ENCODE data around the gene AQP3. TPM values are rescaled to one million over a fixed set of nuclear protein-coding genes. Genes with fewer than 3 reads are reported as not detected.
"Not testable (repeated sequence)": the region's sequence is repeated elsewhere in the genome, so short reads cannot be mapped to it uniquely, and the experiment has no call there.

Gene AQP3
- polyA plus RNA-seq, 1 experiment, result 0.47 TPM

DNA sequence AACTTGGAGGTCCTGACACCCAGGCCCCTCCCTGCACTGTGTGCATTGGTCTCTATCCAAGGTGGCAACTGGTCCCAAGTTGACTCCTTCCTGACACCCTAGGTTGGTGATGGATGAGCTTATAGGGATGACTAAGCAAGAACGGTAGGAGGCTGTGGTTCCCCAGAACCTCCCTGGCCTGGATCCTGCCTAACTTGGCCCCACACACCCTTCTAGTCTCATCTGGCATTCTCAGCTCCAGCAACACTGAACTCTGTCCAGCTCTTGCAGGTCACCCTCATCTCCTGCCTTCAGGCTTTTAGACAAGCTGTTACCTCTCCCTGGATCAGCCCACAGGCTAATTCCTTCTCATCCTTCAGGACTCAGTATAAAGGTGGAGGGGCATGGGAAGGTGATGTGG is 16.5 kb downstream of the AQP3 start:
- Histone ChIP-seq H3K27me3 (ENCODE audit: control insufficient read depth, insufficient read depth, low read length) (peaks cover 3% of the 10 kb centered on the region), H3K36me3 (ENCODE audit: control insufficient read depth, insufficient read depth, low read length) (no peaks in the 10 kb centered on the region), H3K4me3 (ENCODE audit: low read depth, low read length) (no peak overlapping the region)
- no peak for DNase-seq (ENCODE audit: low read depth)
- TF ChIP-seq CTCF (IDR thresholded peaks at IDR 0.05; ENCODE audit: insufficient read depth, low read depth, low read length), result no peak
- ChIA-PET CTCF (interaction anchor here (1.1 to 5.1 kb wide), 3 partner anchors 15 to 36 kb away, joined by 3 to 22 read pairs (median 4); no protein-coding TSS in a partner anchor), POLR2A (no interaction called here)

DNA sequence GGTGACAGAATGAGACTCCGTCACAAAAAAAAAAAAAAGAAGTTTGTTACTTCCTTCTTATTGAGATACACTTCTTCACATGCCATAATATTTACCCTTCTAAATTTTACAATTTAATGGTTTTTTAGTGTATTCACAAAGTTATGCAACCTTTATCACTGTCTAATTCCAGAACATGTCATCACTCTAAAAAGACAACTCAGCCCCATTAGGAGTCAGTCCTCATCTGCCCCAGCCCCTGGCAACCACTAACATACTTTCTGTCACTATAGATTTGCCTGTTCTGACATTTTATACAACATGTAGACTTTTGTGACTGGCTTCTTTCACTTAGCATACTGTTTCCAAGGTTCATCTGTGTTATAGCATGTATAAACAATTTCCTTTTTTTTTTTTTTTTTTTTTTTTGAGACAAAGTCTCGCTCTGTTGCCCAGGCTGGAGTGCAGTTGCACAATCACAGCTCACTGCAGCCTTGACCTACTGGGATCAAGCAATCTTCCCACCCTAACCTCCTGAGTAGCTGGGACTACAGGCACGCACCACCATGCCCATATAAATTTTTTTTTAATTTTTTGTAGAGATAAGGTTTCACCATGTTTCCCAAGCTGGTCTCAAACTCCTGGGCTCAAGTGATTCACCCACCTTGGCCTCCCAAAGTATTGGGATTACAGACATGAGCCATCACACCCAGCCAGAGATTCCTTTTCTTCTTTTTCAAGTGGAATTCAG is 18.0 kb downstream of the AQP3 start:
- CTCF ChIA-PET, result interaction anchor here (0.7 to 5.1 kb wide), 3 partner anchors 9 to 37 kb away, joined by 3 to 22 read pairs (median 3); no protein-coding TSS in a partner anchor
- DNase-seq (ENCODE audit: low read depth), result no peak

GRCh38 chr9:33426843-33427293 is 20.5 kb downstream of the AQP3 start:
- DNase-seq (ENCODE audit: low read depth), result no peak
- no peak for TF ChIP-seq CTCF (IDR thresholded peaks at IDR 0.05; ENCODE audit: insufficient read depth, low read depth, low read length)
- no peaks in the 10 kb centered on the region for H3K36me3 ChIP-seq (ENCODE audit: control insufficient read depth, insufficient read depth, low read length)
- ChIA-PET POLR2A (no interaction called here), CTCF (interaction anchor here (1.2 kb wide), 1 partner anchor 12 kb away, joined by 4 read pairs; no protein-coding TSS in a partner anchor)
- H3K27me3 ChIP-seq (ENCODE audit: control insufficient read depth, insufficient read depth, low read length), result no peaks in the 10 kb centered on the region
- no peak overlapping the region for H3K4me3 ChIP-seq (ENCODE audit: low read depth, low read length)

More for the DNA sequence above, 18.0 kb downstream of the AQP3 start:
- no peak overlapping the region for H3K4me3 ChIP-seq (ENCODE audit: low read depth, low read length)
- POLR2A ChIA-PET, result interaction anchor here (0.6 kb wide), 1 partner anchor 31 kb away, joined by 4 read pairs; no protein-coding TSS in a partner anchor
- no peaks in the 10 kb centered on the region for H3K36me3 ChIP-seq (ENCODE audit: control insufficient read depth, insufficient read depth, low read length)
- H3K27me3 ChIP-seq (ENCODE audit: control insufficient read depth, insufficient read depth, low read length), result peaks cover 2% of the 10 kb centered on the region
- TF ChIP-seq CTCF (IDR thresholded peaks at IDR 0.05; ENCODE audit: insufficient read depth, low read depth, low read length), result no peak

DNA sequence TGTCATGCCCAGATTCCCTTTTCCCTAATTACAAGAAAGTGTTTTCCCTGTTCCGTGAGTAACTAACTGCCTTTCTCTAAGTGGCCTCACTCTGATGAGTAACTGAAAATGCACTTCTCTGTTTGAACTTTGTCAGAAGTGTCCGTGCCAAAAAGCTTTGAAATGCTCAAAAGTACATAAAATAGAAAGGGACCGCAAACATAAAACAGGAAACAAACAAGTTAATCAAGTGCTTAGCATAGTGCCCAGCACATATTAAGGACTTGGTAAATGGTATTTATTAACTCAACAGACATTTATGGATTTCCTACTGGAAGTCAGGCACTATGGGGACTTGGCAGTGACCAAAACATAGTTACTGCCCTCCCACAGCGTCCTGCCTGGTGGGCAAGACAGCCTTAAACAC is 22.3 kb downstream of the AQP3 start:
- CTCF ChIA-PET, result no interaction called here
- Histone ChIP-seq H3K36me3 (ENCODE audit: control insufficient read depth, insufficient read depth, low read length) (no peaks in the 10 kb centered on the region), H3K4me3 (ENCODE audit: low read depth, low read length) (no peak overlapping the region), H3K27me3 (ENCODE audit: control insufficient read depth, insufficient read depth, low read length) (peaks cover 3% of the 10 kb centered on the region)
- no peak for DNase-seq (ENCODE audit: low read depth)
- TF ChIP-seq CTCF (IDR thresholded peaks at IDR 0.05; ENCODE audit: insufficient read depth, low read depth, low read length), result no peak
- POLR2A ChIA-PET, result no interaction called here

GRCh38 chr9:33424492-33424891 is 22.9 kb downstream of the AQP3 start:
- CTCF ChIA-PET; H3K27me3 ChIP-seq (ENCODE audit: control insufficient read depth, insufficient read depth, low read length); H3K4me3 ChIP-seq (ENCODE audit: low read depth, low read length); H3K36me3 ChIP-seq (ENCODE audit: control insufficient read depth, insufficient read depth, low read length); DNase-seq (ENCODE audit: low read depth); POLR2A ChIA-PET: not testable (repeated sequence)

GRCh38 chr9:33424043-33424442 is 23.4 kb downstream of the AQP3 start:
- H3K27me3 ChIP-seq (ENCODE audit: control insufficient read depth, insufficient read depth, low read length); H3K4me3 ChIP-seq (ENCODE audit: low read depth, low read length); CTCF ChIA-PET; POLR2A ChIA-PET; H3K36me3 ChIP-seq (ENCODE audit: control insufficient read depth, insufficient read depth, low read length); DNase-seq (ENCODE audit: low read depth): not testable (repeated sequence)
